Measurements from ENCODE around the gene DIP2B.

- TF ChIP-seq CTCF (IDR thresholded peaks at IDR 0.05; ENCODE audit: poor library complexity, severe bottlenecking): no peak
- TF ChIP-seq EZH2 (IDR thresholded peaks at IDR 0.05; ENCODE audit: borderline replicate concordance, insufficient read depth, low read length, poor library complexity, severe bottlenecking): no peak
- TF ChIP-seq SMC3 (conservative IDR thresholded peaks at IDR 0.05; ENCODE audit: poor library complexity): no peak
- TF ChIP-seq TAF1 (IDR thresholded peaks at IDR 0.05; ENCODE audit: low read depth): no peak
- TF ChIP-seq EP300 (conservative IDR thresholded peaks at IDR 0.05; ENCODE audit: poor library complexity, severe bottlenecking): no peak
Observed at GRCh38 chr12:50676756-50677155, 172.0 kb downstream of the DIP2B start.

All from neural cell (in vitro differentiated cells).